ENCODE measurements around the gene PTS.

The PTS gene

DNA sequence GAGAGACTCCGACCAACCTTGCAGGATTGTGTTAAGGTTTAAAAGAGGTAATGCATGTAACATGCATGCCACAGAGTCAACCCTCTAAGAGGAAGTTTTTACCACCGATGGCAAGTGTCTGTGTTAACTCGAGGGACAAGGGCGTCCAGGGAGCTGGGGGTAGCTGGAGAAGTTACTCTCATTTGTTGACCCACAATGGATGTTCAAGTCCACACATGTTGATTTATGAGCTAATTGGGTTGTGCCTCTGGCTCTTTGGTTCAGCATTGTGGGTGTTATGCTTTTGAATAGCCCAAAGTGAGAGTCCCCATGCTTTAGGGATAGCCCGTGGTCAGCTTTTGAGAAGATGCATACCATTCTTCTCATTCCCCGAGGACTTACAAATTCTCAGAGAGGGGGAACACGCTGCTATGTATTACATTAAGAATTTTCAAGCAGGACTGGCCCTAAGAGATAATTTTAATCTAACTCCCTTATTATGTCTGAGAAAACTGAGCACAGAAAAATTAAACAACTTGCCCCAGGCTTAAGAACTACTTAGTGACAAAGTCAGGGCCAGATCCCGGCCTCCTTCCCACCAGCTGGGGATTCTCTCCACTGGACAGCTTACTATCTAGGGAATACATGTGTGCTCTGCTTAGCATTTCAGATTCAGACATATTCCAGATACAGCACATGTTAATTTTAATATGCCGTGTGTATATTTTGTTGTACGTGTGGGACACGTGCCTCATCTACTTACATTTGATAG lies 39.6 kb downstream of the PTS start:
- TF ChIP-seq, protein P1, sequence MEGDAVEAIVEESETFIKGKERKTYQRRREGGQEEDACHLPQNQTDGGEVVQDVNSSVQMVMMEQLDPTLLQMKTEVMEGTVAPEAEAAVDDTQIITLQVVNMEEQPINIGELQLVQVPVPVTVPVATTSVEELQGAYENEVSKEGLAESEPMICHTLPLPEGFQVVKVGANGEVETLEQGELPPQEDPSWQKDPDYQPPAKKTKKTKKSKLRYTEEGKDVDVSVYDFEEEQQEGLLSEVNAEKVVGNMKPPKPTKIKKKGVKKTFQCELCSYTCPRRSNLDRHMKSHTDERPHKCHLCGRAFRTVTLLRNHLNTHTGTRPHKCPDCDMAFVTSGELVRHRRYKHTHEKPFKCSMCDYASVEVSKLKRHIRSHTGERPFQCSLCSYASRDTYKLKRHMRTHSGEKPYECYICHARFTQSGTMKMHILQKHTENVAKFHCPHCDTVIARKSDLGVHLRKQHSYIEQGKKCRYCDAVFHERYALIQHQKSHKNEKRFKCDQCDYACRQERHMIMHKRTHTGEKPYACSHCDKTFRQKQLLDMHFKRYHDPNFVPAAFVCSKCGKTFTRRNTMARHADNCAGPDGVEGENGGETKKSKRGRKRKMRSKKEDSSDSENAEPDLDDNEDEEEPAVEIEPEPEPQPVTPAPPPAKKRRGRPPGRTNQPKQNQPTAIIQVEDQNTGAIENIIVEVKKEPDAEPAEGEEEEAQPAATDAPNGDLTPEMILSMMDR (IDR thresholded peaks at IDR 0.05; ENCODE audit: control extremely low read depth, extremely low read depth, low read depth, missing control alignments): no peak
- ChIA-PET CTCF (interaction anchor here (5.2 kb wide), 1 partner anchor 13 kb away, joined by 40 read pairs; no protein-coding TSS in a partner anchor), POLR2A (no interaction called here)
- DNase-seq (ENCODE audit: extremely low spot score): no peak

DNA sequence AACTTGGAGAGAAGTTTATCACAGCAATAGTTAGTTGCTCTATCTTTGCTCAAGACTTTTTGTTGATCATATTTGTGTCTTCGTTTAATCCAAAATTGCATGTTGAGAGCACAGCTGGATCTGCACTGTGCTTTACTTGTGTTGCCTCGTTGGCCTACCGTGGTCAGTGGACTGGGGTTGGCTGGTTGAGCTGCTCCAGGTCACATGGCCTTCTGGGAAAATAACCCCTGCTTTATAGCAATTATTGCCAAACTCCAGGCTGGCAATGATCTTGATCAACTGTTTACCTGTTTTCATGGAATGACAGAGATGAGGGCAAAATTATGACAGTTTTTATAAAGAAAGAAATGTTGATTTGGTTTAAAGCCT lies 40.2 kb downstream of the PTS start:
- CTCF ChIA-PET: interaction anchor here (5.2 kb wide), 1 partner anchor 13 kb away, joined by 40 read pairs; no protein-coding TSS in a partner anchor
- no peak for DNase-seq (ENCODE audit: extremely low spot score)
- POLR2A ChIA-PET: no interaction called here
- TF ChIP-seq, protein P1 (IDR thresholded peaks at IDR 0.05; ENCODE audit: control extremely low read depth, extremely low read depth, low read depth, missing control alignments): no peak

DNA sequence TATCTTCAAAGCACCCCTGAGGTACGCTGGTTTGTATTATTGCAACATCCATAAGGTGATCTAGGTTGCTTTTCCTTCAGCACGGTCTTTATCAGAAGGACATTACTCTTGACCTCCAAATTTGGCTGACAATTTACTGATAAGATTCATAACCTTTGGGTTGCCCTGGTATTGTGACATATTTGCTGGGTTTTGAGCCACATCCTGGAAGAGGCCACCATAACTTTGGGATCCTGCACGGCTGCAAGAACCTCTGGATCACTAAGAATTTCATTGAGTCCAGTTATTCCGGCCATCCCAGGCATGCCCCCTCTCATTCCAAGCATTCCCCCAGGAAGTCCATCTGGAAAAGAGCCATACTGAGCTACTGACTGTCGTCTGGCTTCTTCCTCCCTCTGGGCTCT lies 41.0 kb downstream of the PTS start:
- ChIA-PET POLR2A (no interaction called here), CTCF (interaction anchor here (2.6 to 5.2 kb wide), 2 partner anchors 12 to 13 kb away, joined by 15 to 40 read pairs; no protein-coding TSS in a partner anchor)
- no peak for DNase-seq (ENCODE audit: extremely low spot score)
- TF ChIP-seq, protein P1 (IDR thresholded peaks at IDR 0.05; ENCODE audit: control extremely low read depth, extremely low read depth, low read depth, missing control alignments): no peak

DNA sequence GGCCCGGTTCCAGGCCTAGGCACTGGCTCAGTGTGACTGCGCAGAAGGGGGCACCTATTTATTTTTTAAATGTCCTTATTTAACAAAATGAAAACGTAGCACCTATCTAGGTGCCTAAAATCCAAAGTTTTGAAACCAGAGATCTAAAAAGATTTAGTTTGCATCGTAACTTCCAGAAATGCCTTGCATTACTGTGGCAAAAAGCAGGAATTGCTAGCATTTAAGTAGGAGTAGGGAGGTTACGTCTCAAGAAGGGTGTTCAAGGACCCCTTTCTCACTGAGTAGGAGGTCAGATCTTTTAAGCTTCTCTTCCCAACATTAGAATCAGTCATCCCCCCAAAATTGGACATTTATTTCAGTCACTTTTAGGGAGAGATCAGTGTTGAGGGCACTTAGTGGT lies 42.2 kb downstream of the PTS start:
- TF ChIP-seq, protein P1 (IDR thresholded peaks at IDR 0.05; ENCODE audit: control extremely low read depth, extremely low read depth, low read depth, missing control alignments): no peak
- POLR2A ChIA-PET: no interaction called here
- DNase-seq (ENCODE audit: extremely low spot score): no peak
- CTCF ChIA-PET: interaction anchor here (1.1 to 2.6 kb wide), 3 partner anchors 9 to 49 kb away, joined by 3 to 15 read pairs (median 4); no protein-coding TSS in a partner anchor

DNA sequence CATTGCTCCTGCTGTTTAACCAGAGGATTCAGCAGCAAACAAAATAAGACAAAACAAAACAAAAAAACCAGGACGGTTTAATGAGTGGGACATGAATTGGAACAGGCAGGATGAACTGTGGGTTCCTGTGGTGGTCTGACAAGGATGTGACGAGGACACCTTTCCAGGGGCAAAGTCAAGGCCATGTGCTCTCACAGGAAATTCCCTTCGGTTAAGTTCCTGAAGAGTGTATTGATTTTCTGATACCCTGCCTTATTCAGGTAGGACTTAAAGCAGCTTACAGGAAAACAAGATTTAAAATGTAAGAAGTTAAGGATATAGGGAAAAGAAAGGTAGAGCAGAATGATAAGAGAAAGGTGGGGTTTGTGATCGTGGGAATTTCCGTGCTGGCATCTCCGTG lies 42.9 kb downstream of the PTS start:
- TF ChIP-seq, protein P1 (IDR thresholded peaks at IDR 0.05; ENCODE audit: control extremely low read depth, extremely low read depth, low read depth, missing control alignments): no peak
- no peak for DNase-seq (ENCODE audit: extremely low spot score)
- CTCF ChIA-PET: interaction anchor here (1.1 to 2.6 kb wide), 3 partner anchors 10 to 50 kb away, joined by 3 to 15 read pairs (median 4); no protein-coding TSS in a partner anchor
- POLR2A ChIA-PET: no interaction called here

DNA sequence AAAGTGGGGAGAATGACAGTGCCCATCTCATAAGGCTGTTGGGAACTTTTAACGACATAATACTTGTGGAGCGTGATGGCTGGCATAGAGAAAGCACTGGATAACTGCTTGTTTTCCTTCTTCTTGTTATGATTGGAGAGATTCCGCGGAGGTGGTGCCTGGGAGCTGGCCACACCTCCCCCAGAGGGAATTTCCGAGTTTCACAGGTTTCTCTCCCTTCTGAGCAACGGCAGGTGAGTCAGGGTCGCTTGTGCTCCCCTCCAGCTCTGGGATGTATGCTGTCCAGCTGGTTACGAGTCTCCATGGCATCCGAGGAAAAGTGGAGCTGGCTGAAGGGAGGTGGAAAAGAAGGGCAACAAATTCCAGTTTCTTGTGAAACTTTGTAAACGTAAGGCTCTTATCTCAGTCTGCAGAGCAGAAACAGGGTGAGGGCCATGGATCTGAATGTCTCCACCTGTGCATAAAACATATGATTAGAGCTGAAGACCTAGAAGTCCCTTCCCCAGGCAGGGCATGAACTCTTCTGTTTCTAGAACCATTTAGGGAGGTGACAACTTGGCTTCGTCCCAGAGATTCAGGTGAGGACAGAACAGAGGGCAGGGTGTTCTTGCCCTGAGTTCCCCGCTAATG lies 44.4 kb downstream of the PTS start:
- CTCF ChIA-PET: interaction anchor here (0.9 to 3.0 kb wide), 4 partner anchors 10 to 45 kb away, joined by 3 to 27 read pairs (median 4); partner anchors contain the start of genes PLET1 and PTS
- POLR2A ChIA-PET: no interaction called here
- TF ChIP-seq, protein P1 (IDR thresholded peaks at IDR 0.05; ENCODE audit: control extremely low read depth, extremely low read depth, low read depth, missing control alignments): no peak
- no peak for DNase-seq (ENCODE audit: extremely low spot score)
